Keratinocyte (primary cell): Measurements from ENCODE around the gene RNF5.

Experiments used
- CTCF ChIP-seq, 3 experiments: IDR thresholded peaks in 1 of 3; conservative IDR thresholded peaks in 1 of 3; optimal IDR thresholded peaks in 1 of 3; 2 replicates in 2 of 3; 3 replicates in 1 of 3; pipeline versions ENCODE3 to v1.5.1; 2011; ENCODE audit warnings: low read length in 3 of 3, mild to moderate bottlenecking in 3 of 3, moderate library complexity in 2 of 3, control low read depth in 1 of 3, inconsistent platforms in 1 of 3; ENCODE audit not compliant: insufficient read depth in 2 of 3; ENCODE audit errors: extremely low read depth in 1 of 3
- EZH2 ChIP-seq: IDR thresholded peaks from one replicate; pipeline ENCODE4 v1.6.1; 2012; ENCODE audit warnings: inconsistent platforms, mild to moderate bottlenecking, low read length, moderate library complexity

- TF ChIP-seq CTCF (optimal IDR thresholded peaks at IDR 0.05 in 1 of 3, IDR thresholded peaks at IDR 0.05 in 1 of 3, conservative IDR thresholded peaks at IDR 0.05 in 1 of 3; ENCODE audit: extremely low read depth in 1 of 3, insufficient read depth in 2 of 3, low read length in 3 of 3) (no peak), EZH2 (no peak)
These were observed 920 bp upstream of the RNF5 start for GRCh38 chr6:32177183-32177787.
